ENCODE measurements around the gene PLEKHG3.

The PLEKHG3 gene

GRCh38 chr14:64790478-64790877, 86.3 kb downstream of the PLEKHG3 start:
- H3K4me3 ChIP-seq (ENCODE audit: control insufficient read depth, low read depth, low read length) = no peak overlapping the region
- no peak for TF ChIP-seq CTCF (conservative IDR thresholded peaks at IDR 0.05; ENCODE audit: control insufficient read depth, insufficient read depth, low read depth, low read length)
- no peak for DNase-seq (ENCODE audit: low read depth)

- TF ChIP-seq CTCF (conservative IDR thresholded peaks at IDR 0.05; ENCODE audit: control insufficient read depth, insufficient read depth, low read depth, low read length) = no peak
- no peak for DNase-seq (ENCODE audit: low read depth)
- no peak overlapping the region for H3K4me3 ChIP-seq (ENCODE audit: control insufficient read depth, low read depth, low read length)
Observed at GRCh38 chr14:64792231-64792630, 88.0 kb downstream of the PLEKHG3 start.

GRCh38 chr14:64792871-64793560, 88.8 kb downstream of the PLEKHG3 start:
- H3K4me3 ChIP-seq (ENCODE audit: control insufficient read depth, low read depth, low read length) = no peak overlapping the region
- no peak for TF ChIP-seq CTCF (conservative IDR thresholded peaks at IDR 0.05; ENCODE audit: control insufficient read depth, insufficient read depth, low read depth, low read length)
- DNase-seq (ENCODE audit: low read depth) = no peak

GRCh38 chr14:64795211-64795610, 91.0 kb downstream of the PLEKHG3 start:
- no peak for TF ChIP-seq CTCF (conservative IDR thresholded peaks at IDR 0.05; ENCODE audit: control insufficient read depth, insufficient read depth, low read depth, low read length)
- no peak overlapping the region for H3K4me3 ChIP-seq (ENCODE audit: control insufficient read depth, low read depth, low read length)
- no peak for DNase-seq (ENCODE audit: low read depth)

GRCh38 chr14:64795921-64796320, 91.7 kb downstream of the PLEKHG3 start:
- no peak for TF ChIP-seq CTCF (conservative IDR thresholded peaks at IDR 0.05; ENCODE audit: control insufficient read depth, insufficient read depth, low read depth, low read length)
- no peak overlapping the region for H3K4me3 ChIP-seq (ENCODE audit: control insufficient read depth, low read depth, low read length)
- DNase-seq (ENCODE audit: low read depth) = no peak

GRCh38 chr14:64796369-64796768, 92.1 kb downstream of the PLEKHG3 start:
- DNase-seq (ENCODE audit: low read depth) = no peak
- no peak overlapping the region for H3K4me3 ChIP-seq (ENCODE audit: control insufficient read depth, low read depth, low read length)
- no peak for TF ChIP-seq CTCF (conservative IDR thresholded peaks at IDR 0.05; ENCODE audit: control insufficient read depth, insufficient read depth, low read depth, low read length)

GRCh38 chr14:64799555-64799954, 95.3 kb downstream of the PLEKHG3 start:
- no peak for TF ChIP-seq CTCF (conservative IDR thresholded peaks at IDR 0.05; ENCODE audit: control insufficient read depth, insufficient read depth, low read depth, low read length)
- no peak overlapping the region for H3K4me3 ChIP-seq (ENCODE audit: control insufficient read depth, low read depth, low read length)
- DNase-seq (ENCODE audit: low read depth) = no peak
